H9 (cell line): Measurements from ENCODE around the gene TMEM134. TPM values are rescaled to one million over a fixed set of nuclear protein-coding genes. Genes with fewer than 3 reads are reported as not detected.

Experiments
- DNase-seq: peaks from one replicate; pipeline ENCODE4 v3.0.0-alpha.2; 2017
- H2AFZ ChIP-seq: one replicate; pipeline ENCODE4 v1.6.1; 2013; ENCODE audit warnings: mild to moderate bottlenecking, low read length, control low read depth, moderate library complexity
- H2AK5ac ChIP-seq: 2 replicates; pipeline ENCODE4 v1.6.1; 2013; ENCODE audit warnings: low read length, control low read depth, mixed read lengths; ENCODE audit not compliant: insufficient read length
- H2BK120ac ChIP-seq: one replicate; pipeline ENCODE4 v1.6.1; 2013; ENCODE audit warnings: low read depth, mild to moderate bottlenecking, low read length, control low read depth, inconsistent platforms; ENCODE audit not compliant: poor library complexity, severe bottlenecking
- H2BK12ac ChIP-seq: 2 replicates; pipeline ENCODE4 v1.6.1; 2013; ENCODE audit warnings: low read length, control low read depth, mixed read lengths, low read depth; ENCODE audit not compliant: insufficient read length
- H2BK15ac ChIP-seq: 2 replicates; pipeline ENCODE4 v1.6.1; 2013; ENCODE audit warnings: low read depth, low read length, control low read depth
- H2BK20ac ChIP-seq: one replicate; pipeline ENCODE4 v1.6.1; 2013; ENCODE audit warnings: low read depth, mild to moderate bottlenecking, low read length, control low read depth, inconsistent platforms; ENCODE audit not compliant: poor library complexity, severe bottlenecking
- H2BK5ac ChIP-seq: 2 replicates; pipeline ENCODE4 v1.6.1; 2013; ENCODE audit warnings: low read length, control low read depth, mixed read lengths; ENCODE audit not compliant: insufficient read length
- H3K14ac ChIP-seq: 2 replicates; pipeline ENCODE4 v1.6.1; 2013; ENCODE audit warnings: low read length, control low read depth; ENCODE audit not compliant: insufficient read depth
- H3K18ac ChIP-seq: 2 replicates; pipeline ENCODE4 v1.6.1; 2013; ENCODE audit warnings: low read depth, mild to moderate bottlenecking, mixed read lengths, low read length, control low read depth; ENCODE audit not compliant: insufficient read length
- H3K23ac ChIP-seq: 2 replicates; pipeline ENCODE4 v1.6.1; 2013; ENCODE audit warnings: low read length, control low read depth, mixed read lengths, low read depth; ENCODE audit not compliant: insufficient read length
- H3K23me2 ChIP-seq: 2 replicates; pipeline ENCODE4 v1.6.1; 2013; ENCODE audit warnings: low read depth, mild to moderate bottlenecking, mixed read lengths, low read length, control low read depth; ENCODE audit not compliant: insufficient read length, poor library complexity, severe bottlenecking
- H3K27ac ChIP-seq: 2 replicates; pipeline ENCODE4 v1.5.1; 2013; ENCODE audit warnings: low read length, control low read depth, mixed read lengths, low read depth; ENCODE audit not compliant: insufficient read length
- H3K27me3 ChIP-seq: 2 replicates; pipeline ENCODE4 v1.6.1; 2013; ENCODE audit warnings: low read length, control low read depth, inconsistent platforms; ENCODE audit not compliant: insufficient read depth
- H3K4ac ChIP-seq: 2 replicates; pipeline ENCODE4 v1.6.1; 2013; ENCODE audit warnings: low read depth, mild to moderate bottlenecking, control low read depth, inconsistent platforms, low read length, moderate library complexity
- H3K4me1 ChIP-seq: 2 replicates; pipeline ENCODE4 v1.6.1; 2013; ENCODE audit warnings: low read length, control low read depth, inconsistent platforms; ENCODE audit not compliant: insufficient read depth
- H3K4me2 ChIP-seq: 2 replicates; pipeline ENCODE4 v1.6.1; 2013; ENCODE audit warnings: low read length, control low read depth, mixed read lengths; ENCODE audit not compliant: insufficient read length, insufficient read depth
- H3K56ac ChIP-seq: 2 replicates; pipeline ENCODE4 v1.6.1; 2013; ENCODE audit warnings: low read depth, mild to moderate bottlenecking, mixed read lengths, low read length, control low read depth; ENCODE audit not compliant: insufficient read length
- H3K79me1 ChIP-seq: 2 replicates; pipeline ENCODE4 v1.6.1; 2013; ENCODE audit warnings: low read depth, mild to moderate bottlenecking, moderate library complexity, low read length, control low read depth, inconsistent platforms; ENCODE audit not compliant: insufficient read depth, poor library complexity, severe bottlenecking
- H3K79me2 ChIP-seq: 2 replicates; pipeline ENCODE4 v1.6.1; 2013; ENCODE audit warnings: low read length, control low read depth, inconsistent platforms; ENCODE audit not compliant: insufficient read depth
- H3K9ac ChIP-seq: 2 replicates; pipeline ENCODE4 v1.6.1; 2013; ENCODE audit warnings: low read length, control low read depth, mixed read lengths; ENCODE audit not compliant: insufficient read length; ENCODE audit errors: extremely low read depth
- H3K9me3 ChIP-seq: one replicate; pipeline ENCODE4 v1.6.1; 2013; ENCODE audit warnings: low read depth, low read length, inconsistent platforms; ENCODE audit not compliant: control insufficient read depth
- H3T11ph ChIP-seq: one replicate; pipeline ENCODE4 v1.6.1; 2013; ENCODE audit warnings: mild to moderate bottlenecking, low read length, control low read depth, inconsistent platforms
- H4K20me1 ChIP-seq: one replicate; pipeline ENCODE4 v1.6.1; 2013; ENCODE audit not compliant: control insufficient read depth, insufficient read length, insufficient read depth
- H4K5ac ChIP-seq: 2 replicates; pipeline ENCODE4 v1.6.1; 2013; ENCODE audit warnings: low read depth, mild to moderate bottlenecking, mixed read lengths, low read length, control low read depth; ENCODE audit not compliant: insufficient read length
- H4K8ac ChIP-seq: replicated peaks from 2 replicates; pipeline ENCODE4 v1.6.1; 2013; ENCODE audit warnings: low read length, control low read depth, mixed read lengths, low read depth; ENCODE audit not compliant: insufficient read length
- H4K91ac ChIP-seq: 2 replicates; pipeline ENCODE4 v1.6.1; 2013; ENCODE audit warnings: low read depth, mild to moderate bottlenecking, moderate library complexity, mixed read lengths, low read length, control low read depth; ENCODE audit not compliant: insufficient read length
- H3K27ac Mint-ChIP-seq, 3 experiments: 2 replicates in 2 of 3; 3 replicates in 1 of 3; pipeline ENCODE4 v1.8.0; 2020 to 2021; ENCODE audit warnings: mixed read lengths in 3 of 3, mild to moderate bottlenecking in 1 of 3, moderate library complexity in 1 of 3
- H3K27me3 Mint-ChIP-seq: 2 replicates; pipeline ENCODE4 v1.8.0; 2021; ENCODE audit warnings: low read depth, mild to moderate bottlenecking, moderate library complexity, mixed read lengths
- H3K36me3 Mint-ChIP-seq, 3 experiments: 2 replicates in 2 of 3; 3 replicates in 1 of 3; pipeline ENCODE4 v1.8.0; 2020 to 2021; ENCODE audit warnings: low read depth in 3 of 3, mixed read lengths in 3 of 3; ENCODE audit not compliant: insufficient read depth in 1 of 3
- H3K4me1 Mint-ChIP-seq, 2 experiments: 2 replicates each; pipeline ENCODE4 v1.8.0; 2020; ENCODE audit warnings: mixed read lengths in 2 of 2
- H3K4me3 Mint-ChIP-seq, 2 experiments: 2 replicates in 1 of 2; 3 replicates in 1 of 2; pipeline ENCODE4 v1.8.0; 2020 to 2021; ENCODE audit warnings: mild to moderate bottlenecking in 2 of 2, mixed read lengths in 2 of 2, moderate library complexity in 1 of 2
- H3K9me3 Mint-ChIP-seq, 2 experiments: 2 replicates in 1 of 2; 3 replicates in 1 of 2; pipeline ENCODE4 v1.8.0; 2020; ENCODE audit warnings: mild to moderate bottlenecking in 2 of 2, mixed read lengths in 2 of 2, moderate library complexity in 1 of 2
- CTCF ChIP-seq: fragments of 200-600 bp; sonication (generic); conservative IDR thresholded peaks from 3 replicates; pipeline ENCODE4 v1.8.0; 2021; ENCODE audit warnings: antibody characterized with exemption, mild to moderate bottlenecking
- WGBS: extraction: QIAGEN DNeasy Blood & Tissue Kit; methylation state at CpG from one replicate; pipeline ENCODE4 v1.1.7; 2013; ENCODE audit warnings: missing lambda C conversion rate, low lambda C conversion rate, mixed read lengths; ENCODE audit not compliant: insufficient read length; ENCODE audit errors: extremely low coverage; 5-methylcytosine and 5-hydroxymethylcytosine counted together
- total RNA-seq: library from RNA; stranded (reverse); gene quantifications from 2 replicates; pipeline ENCODE4 v1.2.1, GENCODE V29; 2021

The TMEM134 gene
- total RNA-seq, 1 experiment from 2014 or later, result 53.6 TPM

GRCh38 chr11:67500831-67501715, 32.0 kb upstream of the TMEM134 start:
- H2BK15ac ChIP-seq, result no peak overlapping the region
- peaks cover 10% of the 10 kb centered on the region for H3K27me3 Mint-ChIP-seq
- no peak overlapping the region for H3K4ac ChIP-seq
- no peaks in the 10 kb centered on the region for H3K27me3 ChIP-seq
- no peak overlapping the region for H2BK120ac ChIP-seq
- H3K79me1 ChIP-seq, result no peaks in the 10 kb centered on the region
- TF ChIP-seq CTCF, result no peak
- no peak overlapping the region for H3K27ac Mint-ChIP-seq
- H3K14ac ChIP-seq, result no peak overlapping the region
- H3K4me2 ChIP-seq, result no peak overlapping the region
- H2BK12ac ChIP-seq, result no peak overlapping the region
- 100% methylated on average over 1 of the region's 9 CpGs for WGBS
- no peak overlapping the region for H2BK5ac ChIP-seq
- H3K9ac ChIP-seq, result no peak overlapping the region
- no peak overlapping the region for H3K27ac ChIP-seq
- peaks cover 5 to 22% (median 10%) of the 10 kb centered on the region in 3 experiments; a peak in 6 of 7 replicates for H3K36me3 Mint-ChIP-seq
- H3K23ac ChIP-seq, result no peak overlapping the region
- no peak overlapping the region for H2AK5ac ChIP-seq
- H2BK20ac ChIP-seq, result no peak overlapping the region
- peaks cover 12% of the 10 kb centered on the region for H3K23me2 ChIP-seq
- no peak overlapping the region for H4K5ac ChIP-seq
- H4K20me1 ChIP-seq, result no peaks in the 10 kb centered on the region
- H3K4me3 Mint-ChIP-seq, result no peak overlapping the region
- H4K8ac ChIP-seq, result no peak overlapping the region
- no peak overlapping the region for H4K91ac ChIP-seq
- DNase-seq, result no peak
- H3K9me3 ChIP-seq, result no peaks in the 10 kb centered on the region
- no peak overlapping the region for H2AFZ ChIP-seq
- peaks cover 3 to 12% of the 10 kb centered on the region in 2 experiments for H3K4me1 Mint-ChIP-seq
- H3K79me2 ChIP-seq, result no peaks in the 10 kb centered on the region
- no peak overlapping the region for H3K56ac ChIP-seq
- no peak overlapping the region for H3K18ac ChIP-seq
- H3K4me1 ChIP-seq, result no peaks in the 10 kb centered on the region
- H3K9me3 Mint-ChIP-seq, result no peaks in the 10 kb centered on the region
- no peak overlapping the region for H3T11ph ChIP-seq
